OCI-LY1 (cell line): ENCODE data around the gene FARP1.
A peak's percentile ranks its signal among the peaks of the same experiment; 100 is the strongest.

Source experiments
- H2AFZ ChIP-seq: fragments of 200-600 bp; sonication (generic), shearing (Covaris generic); 2 replicates; pipeline ENCODE4 v1.6.0; 2014; ENCODE audit warnings: antibody characterized with exemption, mild to moderate bottlenecking, low read length
- H3F3A ChIP-seq: fragments of 200-600 bp; sonication (generic), shearing (Covaris generic); 2 replicates; pipeline ENCODE4 v1.6.0; 2014; ENCODE audit warnings: mild to moderate bottlenecking, antibody characterized with exemption, low read length, moderate library complexity; ENCODE audit not compliant: insufficient read depth
- H3K27ac ChIP-seq: fragments of 200-600 bp; sonication (generic); 2 replicates; pipeline ENCODE4 v1.5.1; 2014; ENCODE audit warnings: low read length, mixed run types, mild to moderate bottlenecking, low read depth; ENCODE audit not compliant: poor library complexity, severe bottlenecking
- H3K27me3 ChIP-seq: fragments of 200-600 bp; sonication (generic); 2 replicates; pipeline ENCODE4 v1.6.0; 2014; ENCODE audit warnings: antibody characterized with exemption, mild to moderate bottlenecking, low read length, moderate library complexity; ENCODE audit not compliant: insufficient read depth
- H3K36me3 ChIP-seq: fragments of 200-600 bp; sonication (generic); 2 replicates; pipeline ENCODE4 v1.6.1; 2014; ENCODE audit warnings: mild to moderate bottlenecking, antibody characterized with exemption, low read length, moderate library complexity, mixed read lengths; ENCODE audit not compliant: insufficient read depth
- H3K4me1 ChIP-seq: fragments of 200-600 bp; sonication (generic); 2 replicates; pipeline ENCODE4 v1.5.1; 2014; ENCODE audit warnings: mild to moderate bottlenecking, low read length, moderate library complexity; ENCODE audit not compliant: insufficient read depth, severe bottlenecking
- H3K4me2 ChIP-seq: fragments of 200-600 bp; sonication (generic), shearing (Covaris generic); 2 replicates; pipeline ENCODE4 v1.6.1; 2014; ENCODE audit warnings: low read length
- H3K4me3 ChIP-seq: fragments of 200-600 bp; sonication (generic); 2 replicates; pipeline ENCODE4 v1.5.1; 2014; ENCODE audit warnings: low read length, low read depth, mild to moderate bottlenecking, mixed read lengths; ENCODE audit not compliant: poor library complexity, severe bottlenecking
- H3K79me2 ChIP-seq: fragments of 200-600 bp; shearing (Covaris generic); 2 replicates; pipeline ENCODE4 v1.6.1; 2016; ENCODE audit warnings: mixed run types, low read length, mixed read lengths; ENCODE audit not compliant: insufficient read depth
- H3K9ac ChIP-seq: fragments of 200-600 bp; sonication (generic), shearing (Covaris generic); 2 replicates; pipeline ENCODE4 v1.6.1; 2014; ENCODE audit warnings: mild to moderate bottlenecking, low read length, mixed read lengths
- H3K9me2 ChIP-seq: fragments of 200-600 bp; sonication (generic), shearing (Covaris generic); 2 replicates; pipeline ENCODE4 v1.6.1; 2014; ENCODE audit warnings: low read depth, mild to moderate bottlenecking, low read length, mixed read lengths
- H3K9me3 ChIP-seq: fragments of 200-600 bp; shearing (Covaris generic); 2 replicates; pipeline ENCODE4 v1.6.1; 2014; ENCODE audit warnings: low read length, mixed read lengths
- H4K20me1 ChIP-seq: fragments of 200-600 bp; sonication (generic), shearing (Covaris generic); 2 replicates; pipeline ENCODE4 v1.6.0; 2016; ENCODE audit warnings: mild to moderate bottlenecking, low read length; ENCODE audit not compliant: insufficient read depth
- CTCF ChIP-seq: fragments of 200-600 bp; sonication (generic), shearing (Covaris generic); IDR thresholded peaks from 2 replicates; pipeline ENCODE4 v1.5.1; 2017; ENCODE audit warnings: mild to moderate bottlenecking, antibody characterized with exemption, low read length, moderate library complexity, mixed read lengths
- EZH2 ChIP-seq: fragments of 200-600 bp; sonication (generic), shearing (Covaris generic); IDR thresholded peaks from 2 replicates; pipeline ENCODE4 v1.8.0; 2017; ENCODE audit warnings: borderline replicate concordance, mixed run types, mild to moderate bottlenecking, antibody characterized with exemption, low read length, moderate library complexity, mixed read lengths

FARP1 gene

DNA sequence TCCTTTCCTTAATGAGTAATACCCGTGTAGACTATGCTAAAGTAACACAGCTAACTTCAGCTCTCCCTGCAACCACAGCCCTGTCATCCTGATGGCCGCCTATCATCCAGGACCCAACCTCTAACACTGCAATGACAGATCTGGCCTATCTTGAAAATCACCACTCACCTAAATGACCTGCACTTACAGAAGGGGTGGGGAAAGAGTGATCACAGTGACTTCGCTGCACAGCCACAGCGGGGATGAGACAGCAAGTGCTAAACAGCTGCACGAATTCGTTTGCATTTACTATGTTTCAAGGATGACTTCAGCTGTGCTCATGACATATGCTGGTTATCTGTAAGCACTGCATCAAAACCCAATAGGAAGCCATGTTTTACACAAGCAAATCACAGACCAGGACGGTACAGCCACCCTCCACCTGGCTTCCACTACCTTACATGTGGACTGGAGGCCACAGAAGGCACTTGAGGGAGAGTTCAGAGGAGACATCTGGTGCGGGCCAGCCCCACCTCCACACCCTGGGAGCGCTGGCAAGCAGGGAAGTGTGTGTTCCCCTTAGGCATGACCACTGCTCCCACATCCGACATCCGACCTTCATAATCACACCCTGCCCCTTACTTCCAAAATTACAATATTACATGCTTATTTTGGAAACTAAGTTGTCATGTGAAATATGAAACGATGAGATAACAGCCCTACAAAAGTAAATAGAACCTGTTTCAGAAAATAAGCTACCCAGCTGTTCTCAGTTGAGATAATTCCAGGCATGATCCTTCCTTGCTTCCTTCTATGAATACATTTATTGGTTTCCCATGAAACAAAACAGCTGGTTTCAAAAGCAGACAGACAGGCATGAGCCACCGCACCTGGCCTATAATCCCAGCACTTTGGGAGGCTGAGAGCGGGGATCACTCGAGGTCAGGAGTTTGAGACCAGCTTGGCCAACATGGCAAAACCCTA lies 338.3 kb downstream of the FARP1 start:
- no peak overlapping the region for H2AFZ ChIP-seq
- H4K20me1 ChIP-seq, result no peaks in the 10 kb centered on the region
- TF ChIP-seq CTCF, result no peak
- TF ChIP-seq EZH2, result no peak
- no peaks in the 10 kb centered on the region for H3K27me3 ChIP-seq
- H3K4me3 ChIP-seq, result no peak overlapping the region
- H3K27ac ChIP-seq, result no peak overlapping the region
- H3K9ac ChIP-seq, result no peak overlapping the region
- H3K9me3 ChIP-seq, result no peaks in the 10 kb centered on the region
- H3K4me2 ChIP-seq, result no peak overlapping the region
- no peaks in the 10 kb centered on the region for H3F3A ChIP-seq
- peaks cover 11% of the 10 kb centered on the region; the same call in 1 of the 2 replicates for H3K36me3 ChIP-seq
- peaks cover 9% of the 10 kb centered on the region for H3K4me1 ChIP-seq
- H3K79me2 ChIP-seq, result no peaks in the 10 kb centered on the region
- no peaks in the 10 kb centered on the region for H3K9me2 ChIP-seq

DNA sequence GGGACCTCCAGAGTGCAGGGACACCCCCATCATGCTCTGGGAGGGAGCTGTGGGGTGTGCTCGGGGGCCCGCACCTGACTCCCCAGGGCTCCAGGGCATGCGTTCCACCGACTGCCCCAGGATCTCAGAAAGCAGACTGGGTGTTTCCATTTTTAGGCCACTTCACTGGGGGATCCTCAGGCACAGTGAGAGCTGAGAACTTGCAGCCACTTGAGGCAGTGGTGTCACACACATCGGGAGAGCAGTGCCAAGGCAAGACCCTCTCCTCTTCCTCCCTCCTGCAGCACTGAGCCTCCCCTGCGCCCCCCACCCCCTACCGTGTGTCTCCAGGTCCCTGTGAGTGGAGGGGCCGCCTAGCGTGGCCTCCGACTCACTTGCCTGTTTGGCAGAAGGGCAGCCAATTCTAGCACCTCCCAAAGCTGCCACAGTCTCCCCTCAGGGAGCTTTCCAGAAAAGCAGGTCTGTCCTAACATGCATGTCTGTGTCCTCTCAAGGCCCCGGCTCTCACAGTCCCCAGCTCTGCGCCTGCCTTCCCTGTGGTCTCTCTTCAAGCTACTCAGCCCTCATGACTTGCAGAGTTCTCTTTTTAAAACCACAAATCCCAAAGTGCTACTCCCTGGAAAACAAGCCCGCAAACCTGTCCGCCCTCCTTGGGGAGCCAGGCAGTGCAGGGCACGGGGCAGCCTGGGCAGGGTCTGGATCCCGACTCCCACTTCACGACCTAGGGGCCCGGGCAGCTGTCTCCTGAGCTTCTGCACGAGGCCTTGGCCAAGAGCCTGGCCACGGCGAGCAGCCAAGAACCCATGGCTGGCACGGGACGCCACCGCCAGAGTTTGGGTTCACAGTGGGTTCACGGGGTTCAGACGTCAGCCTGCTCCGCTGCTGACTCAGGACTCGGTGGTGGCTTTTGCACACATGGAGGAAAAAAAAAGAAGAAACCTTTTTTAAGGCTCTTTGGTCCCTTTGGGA lies 339.9 kb downstream of the FARP1 start:
- Histone ChIP-seq H3K4me3 (no peak overlapping the region), H3K4me1 (peaks cover 6% of the 10 kb centered on the region), H3K27me3 (no peaks in the 10 kb centered on the region), H3K36me3 (peaks cover 11% of the 10 kb centered on the region; the same call in 1 of the 2 replicates), H4K20me1 (0 out of 2 replicates have a peak, but pooled peaks cover 5% of the 10 kb centered on the region), H3K9ac (no peak overlapping the region), H2AFZ (no peak overlapping the region), H3K9me2 (no peaks in the 10 kb centered on the region), H3K4me2 (no peak overlapping the region), H3K9me3 (no peaks in the 10 kb centered on the region), H3F3A (no peaks in the 10 kb centered on the region), H3K79me2 (no peaks in the 10 kb centered on the region), H3K27ac (no peak overlapping the region)
- TF ChIP-seq CTCF (peak; percentile 50), EZH2 (no peak)

- no peak overlapping the region for H2AFZ ChIP-seq
- H3K9me2 ChIP-seq, result no peaks in the 10 kb centered on the region
- peaks cover 8% of the 10 kb centered on the region; the same call in 1 of the 2 replicates for H4K20me1 ChIP-seq
- no peak overlapping the region for H3K9ac ChIP-seq
- TF ChIP-seq EZH2, result no peak
- no peak for TF ChIP-seq CTCF
- H3K4me3 ChIP-seq, result no peak overlapping the region
- H3K36me3 ChIP-seq, result peaks cover 11% of the 10 kb centered on the region; the same call in 1 of the 2 replicates
- H3K27me3 ChIP-seq, result no peaks in the 10 kb centered on the region
- no peaks in the 10 kb centered on the region for H3F3A ChIP-seq
- H3K27ac ChIP-seq, result no peak overlapping the region
- H3K4me1 ChIP-seq, result peaks cover 16% of the 10 kb centered on the region
- H3K4me2 ChIP-seq, result no peak overlapping the region
- H3K79me2 ChIP-seq, result no peaks in the 10 kb centered on the region
- no peaks in the 10 kb centered on the region for H3K9me3 ChIP-seq
Measured at GRCh38 chr13:98483601-98484288, 340.9 kb downstream of the FARP1 start.
